HL-60/S4 treated with phorbol 12-myristate 13-acetate at 8.2 ng/mL for 4 days and 3 days (cell line): ENCODE measurements around the gene SIN3A.
"Not testable (repeated sequence)": the region's sequence is repeated elsewhere in the genome, so short reads cannot be mapped to it uniquely, and the experiment has no call there.

ENCODE experiments used
- in situ Hi-C: fragments of 300-500 bp; cut with MboI; formaldehyde crosslinking; loops from 2 replicates; pipeline ENCODE4 v1.15.0; 2022; ENCODE audit warnings: low sequenced_read_pairs

SIN3A gene

DNA sequence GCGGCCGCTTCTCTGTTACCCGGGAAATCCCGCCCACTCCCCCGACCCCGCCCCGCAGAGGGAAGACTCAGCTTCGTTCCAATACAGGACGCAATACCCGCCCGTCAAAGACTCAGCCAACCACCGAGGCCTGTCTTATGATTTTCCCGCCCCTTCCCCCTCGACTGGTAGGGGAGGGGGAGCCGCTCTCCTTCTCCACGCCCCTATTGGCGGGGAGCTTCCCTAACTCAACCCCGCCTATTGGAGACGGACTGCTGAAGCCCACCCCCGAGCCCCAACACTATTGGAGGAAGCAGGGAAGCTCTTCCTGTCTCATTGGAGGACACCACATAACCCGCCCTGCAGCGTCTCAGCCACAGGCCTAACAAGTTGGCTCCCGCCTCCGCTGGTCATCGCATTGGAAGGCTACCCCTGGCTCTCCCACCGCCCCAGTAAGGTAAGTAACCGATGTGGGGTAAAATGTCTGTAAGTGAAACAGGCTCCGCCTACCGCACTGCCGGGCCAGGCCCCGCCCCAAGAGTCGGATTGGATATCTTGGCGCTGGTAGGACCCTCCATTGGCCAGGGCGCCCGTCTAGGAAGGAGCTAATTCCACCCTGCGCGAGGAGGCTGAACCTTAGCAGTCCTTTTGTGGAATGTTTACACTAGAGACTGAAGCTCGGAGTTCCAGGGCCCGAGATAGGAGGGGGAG lies at the start of gene SIN3A:
Gene SIN3A, minus strand, starts transcription at position 17 of the 690 bp plus-strand sequence. CDS start 21,315 bp downstream, outside the sequence.
- in situ Hi-C loops: no loop called here

DNA sequence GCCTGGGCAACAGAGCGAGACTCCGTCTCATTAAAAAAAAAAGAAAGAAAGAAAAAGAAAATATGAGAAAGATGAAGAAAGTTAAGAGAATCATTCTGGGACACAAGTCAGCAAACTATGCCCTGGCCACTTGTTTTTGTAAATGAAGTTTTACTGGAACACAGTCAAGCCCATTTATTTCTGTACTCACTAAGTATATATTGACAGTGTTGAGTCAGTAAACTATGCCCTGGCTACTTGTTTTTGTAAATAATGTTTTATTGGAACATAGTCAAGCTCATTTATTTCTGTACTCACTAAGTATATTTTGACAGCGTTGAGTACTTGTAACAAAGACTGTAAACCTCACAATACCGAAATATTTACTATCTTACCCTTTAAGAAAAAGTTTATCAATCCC lies 42.2 kb upstream of the SIN3A start:
- in situ Hi-C loops: no loop called here

DNA sequence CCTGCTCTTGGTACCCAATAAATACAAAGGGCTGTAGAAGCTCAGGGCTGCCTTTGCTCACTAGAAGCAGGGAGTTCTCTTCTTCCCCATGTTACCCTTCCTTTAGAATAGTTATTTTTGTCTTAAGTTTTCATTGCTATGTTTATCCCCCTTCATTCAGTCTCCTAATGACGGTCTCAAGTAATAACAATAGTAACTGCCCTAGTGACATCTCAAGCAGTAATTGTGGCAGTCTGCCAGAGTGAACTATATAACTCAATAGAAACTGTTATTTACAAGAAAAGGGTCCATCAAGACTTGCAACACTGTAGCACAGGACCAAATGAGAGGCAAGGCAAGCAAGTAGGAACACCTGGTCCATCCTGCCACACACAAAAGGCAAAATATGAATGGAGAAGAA lies 32.5 kb upstream of the SIN3A start:
- in situ Hi-C loops: no loop called here

DNA sequence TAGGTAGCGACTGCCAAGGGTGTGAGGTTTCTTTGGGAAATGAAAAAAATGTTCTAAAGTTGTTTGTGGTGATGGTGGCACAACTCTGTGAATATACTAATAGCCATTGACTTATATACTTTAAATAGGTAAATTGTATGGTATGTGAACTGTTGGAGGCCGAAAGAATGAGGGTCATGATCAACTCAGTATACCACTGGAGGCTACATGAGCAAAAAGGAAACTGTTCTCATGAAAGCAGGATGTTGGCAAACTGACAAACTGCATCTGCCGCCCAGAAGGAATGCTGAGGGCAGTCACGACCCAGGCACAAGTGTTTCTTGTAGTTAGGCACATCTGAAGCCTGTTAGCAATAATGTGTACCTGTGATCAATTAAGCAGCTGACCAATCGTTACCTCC lies 32.1 kb upstream of the SIN3A start:
- in situ Hi-C loops: not testable (repeated sequence)

DNA sequence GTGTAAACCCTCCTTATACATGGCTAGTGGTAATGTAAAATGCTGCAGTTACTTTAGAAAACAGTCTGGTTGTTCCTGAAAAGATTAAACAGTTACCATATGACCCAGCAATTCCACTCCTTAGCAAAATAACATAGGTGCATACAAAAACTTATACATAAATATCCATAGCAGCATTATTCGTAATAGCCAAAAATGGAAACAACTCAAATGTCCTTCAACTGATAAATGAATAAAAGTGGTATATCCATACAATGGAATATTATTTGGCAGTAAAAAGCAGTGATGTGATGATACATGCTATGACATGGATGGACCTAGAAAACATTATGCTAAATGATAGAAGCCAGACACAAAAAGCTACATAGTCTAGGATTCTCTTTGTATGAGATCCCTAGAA lies 31.6 kb upstream of the SIN3A start:
- in situ Hi-C loops: no loop called here

DNA sequence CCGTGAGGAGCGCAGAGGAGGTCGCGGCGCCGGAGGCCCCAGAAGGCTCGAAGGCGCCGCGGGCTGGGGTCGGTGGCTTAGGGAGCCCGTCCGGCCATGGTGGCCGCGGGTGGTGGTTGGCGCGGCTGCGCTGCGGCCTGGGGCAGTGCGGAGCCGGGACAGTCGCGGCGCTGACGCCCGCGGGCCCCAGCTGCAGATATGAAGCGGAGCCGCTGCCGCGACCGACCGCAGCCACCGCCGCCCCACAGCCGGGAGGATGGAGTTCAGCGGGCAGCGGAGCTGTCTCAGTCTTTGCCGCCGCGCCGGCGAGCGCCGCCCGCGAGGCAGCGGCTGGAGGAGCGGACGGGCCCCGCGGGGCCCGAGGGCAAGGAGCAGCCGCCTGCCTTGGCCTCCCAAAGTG lies 29.0 kb upstream of the SIN3A start:
- in situ Hi-C loops: not testable (repeated sequence)

DNA sequence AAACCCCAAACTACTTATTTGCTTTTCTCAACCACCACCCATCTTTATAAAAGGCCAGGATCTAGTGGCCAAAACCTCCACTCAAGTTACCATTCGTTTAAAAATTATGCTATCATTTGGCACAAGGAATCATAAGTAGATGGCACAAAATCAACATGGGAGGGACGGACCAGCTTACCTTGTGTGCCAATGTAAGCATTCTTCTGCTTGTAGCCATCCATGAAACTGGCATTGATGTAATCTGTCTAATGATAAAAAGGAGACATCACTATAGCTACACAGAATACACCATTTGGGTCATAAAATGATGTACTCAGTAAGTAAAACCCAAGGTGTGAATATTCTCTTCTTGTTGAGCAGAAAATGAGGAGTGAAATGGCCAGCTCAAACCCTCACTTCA lies 28.2 kb upstream of the SIN3A start:
- in situ Hi-C loops: no loop called here

DNA sequence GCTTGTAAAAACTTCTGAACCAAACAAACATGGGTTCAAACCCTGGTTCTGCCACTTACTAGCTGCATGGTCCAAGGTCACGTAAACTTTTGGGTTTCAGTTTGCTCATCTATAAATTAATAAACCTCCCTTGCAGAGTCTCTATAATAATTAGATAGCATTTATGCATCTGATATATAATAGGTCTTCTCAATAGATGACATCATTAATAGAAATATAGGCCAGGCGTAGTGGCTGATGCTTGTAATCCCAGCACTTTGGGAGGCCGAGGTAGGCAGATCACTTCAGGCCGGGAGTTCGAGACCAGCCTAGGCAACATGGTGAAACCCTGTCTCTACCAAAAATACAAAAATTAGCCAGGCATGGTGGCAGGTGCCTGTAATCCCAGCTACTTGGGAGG lies 25.6 kb upstream of the SIN3A start:
- in situ Hi-C loops: not testable (repeated sequence)

DNA sequence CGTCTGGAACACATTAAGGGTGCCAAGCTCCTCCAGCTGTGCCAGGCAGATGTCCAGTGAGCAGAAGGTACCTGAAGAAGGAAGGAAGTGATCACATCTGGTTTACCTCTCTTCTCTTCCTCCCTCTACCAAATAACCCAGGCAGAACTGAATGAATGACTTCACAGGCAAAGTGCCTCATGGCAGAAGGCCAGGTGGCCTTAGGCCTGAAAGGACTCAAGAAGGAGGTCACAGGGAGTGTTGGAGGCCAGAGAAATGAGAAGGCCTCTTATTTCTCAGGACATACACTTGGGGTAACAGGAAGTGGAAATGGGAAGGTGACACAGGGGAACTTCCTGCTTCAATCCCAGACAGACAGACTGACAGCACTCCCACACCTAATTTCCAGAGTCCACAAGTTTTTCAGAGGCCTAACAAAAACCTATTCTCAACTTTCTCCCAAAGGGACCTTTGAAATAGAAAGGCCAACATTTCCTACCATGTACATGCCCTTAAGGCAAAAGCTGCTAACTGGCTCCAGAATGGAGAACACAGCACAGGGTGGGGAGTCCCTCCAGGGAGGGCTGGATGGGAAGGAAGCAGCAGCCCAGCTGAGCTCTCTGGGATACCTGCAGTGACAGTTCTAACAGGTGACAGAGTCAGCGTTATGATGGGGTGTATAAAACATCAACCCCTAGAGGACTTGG lies 17.6 kb upstream of the SIN3A start:
- in situ Hi-C loops: no loop called here

DNA sequence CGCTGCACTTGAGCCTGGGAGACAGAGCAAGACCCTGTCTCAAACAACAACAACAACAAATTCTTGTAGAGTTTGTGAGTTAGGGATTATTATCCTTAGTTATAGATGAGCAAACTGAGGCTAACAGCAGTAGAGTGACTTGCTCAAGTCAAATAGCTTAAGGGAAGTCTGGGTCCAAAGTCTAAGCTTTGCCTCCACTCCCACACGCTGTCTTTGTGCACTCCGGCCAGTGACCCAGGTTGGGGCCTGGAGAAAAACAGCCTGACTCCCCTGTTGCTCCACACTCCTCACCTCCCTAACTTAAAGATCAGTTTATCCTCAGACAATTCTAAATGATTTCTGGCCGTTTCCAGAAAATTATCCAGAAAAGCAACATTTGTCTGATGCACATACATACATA lies 9.2 kb upstream of the SIN3A start:
- in situ Hi-C loops: no loop called here

DNA sequence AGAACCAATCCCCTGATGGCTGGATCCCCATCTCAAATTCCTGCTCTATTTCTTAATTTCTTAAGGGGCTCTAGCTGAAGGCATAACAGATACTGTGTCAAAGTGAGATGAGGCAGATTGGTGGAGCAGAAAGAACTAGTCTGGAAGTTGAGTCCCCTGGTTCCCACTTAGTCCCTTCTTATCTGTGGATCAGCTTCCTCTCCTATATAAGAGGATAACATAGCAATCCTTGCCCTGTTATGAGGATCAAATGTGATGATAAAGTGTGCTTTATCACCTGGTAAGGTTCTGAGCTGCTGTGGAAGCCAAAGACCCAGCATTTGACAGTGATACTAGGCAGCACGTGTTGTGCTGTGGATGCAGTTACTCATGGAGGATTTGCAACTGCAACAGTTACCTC lies 8.1 kb upstream of the SIN3A start:
- in situ Hi-C loops: no loop called here

DNA sequence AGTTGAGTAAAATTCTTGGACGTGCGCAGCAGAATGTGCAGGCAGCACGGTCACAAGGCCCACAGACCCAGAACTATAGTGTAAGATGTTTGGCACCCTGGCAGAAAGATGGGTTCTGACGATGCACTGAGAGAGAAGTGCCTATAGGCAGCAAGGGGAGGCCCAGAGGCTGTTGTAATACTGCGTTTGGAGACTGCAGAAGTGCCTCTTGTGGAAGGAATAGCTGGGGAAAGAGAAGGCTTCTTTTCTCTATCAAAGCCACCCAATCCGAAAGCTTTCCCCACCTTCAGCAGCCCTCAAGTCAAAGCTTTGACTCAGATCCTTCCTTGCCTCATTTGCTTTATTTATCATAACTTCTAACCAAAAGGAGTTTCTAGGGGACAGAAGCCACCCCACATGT lies 5.2 kb upstream of the SIN3A start:
- in situ Hi-C loops: no loop called here

DNA sequence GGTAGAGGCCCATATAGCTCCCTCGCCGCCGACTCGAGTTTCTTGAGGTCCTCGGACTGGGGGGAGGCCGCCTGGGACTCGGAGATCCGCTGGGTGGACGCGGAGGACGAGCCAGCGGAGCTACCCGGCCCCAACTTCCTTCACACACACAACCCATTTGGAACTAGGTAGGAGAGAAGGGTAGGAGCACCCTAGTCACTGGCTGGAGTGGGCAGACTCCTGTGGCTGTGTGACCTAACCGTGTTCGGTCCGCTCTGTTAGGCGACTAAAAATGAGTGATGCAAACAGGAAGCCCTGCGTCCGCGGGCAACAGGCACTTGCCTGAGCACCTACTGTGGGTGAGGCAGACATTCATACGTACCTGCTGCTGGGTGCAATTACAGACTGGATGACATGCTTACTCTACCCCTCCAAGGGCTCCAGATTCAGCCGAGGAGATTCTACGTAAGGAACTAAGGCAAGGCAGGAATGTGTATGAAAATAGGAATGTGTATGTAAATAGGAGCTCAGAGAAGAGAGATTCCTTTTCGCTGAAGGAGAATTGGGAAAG lies 4.6 kb upstream of the SIN3A start:
- in situ Hi-C loops: no loop called here

DNA sequence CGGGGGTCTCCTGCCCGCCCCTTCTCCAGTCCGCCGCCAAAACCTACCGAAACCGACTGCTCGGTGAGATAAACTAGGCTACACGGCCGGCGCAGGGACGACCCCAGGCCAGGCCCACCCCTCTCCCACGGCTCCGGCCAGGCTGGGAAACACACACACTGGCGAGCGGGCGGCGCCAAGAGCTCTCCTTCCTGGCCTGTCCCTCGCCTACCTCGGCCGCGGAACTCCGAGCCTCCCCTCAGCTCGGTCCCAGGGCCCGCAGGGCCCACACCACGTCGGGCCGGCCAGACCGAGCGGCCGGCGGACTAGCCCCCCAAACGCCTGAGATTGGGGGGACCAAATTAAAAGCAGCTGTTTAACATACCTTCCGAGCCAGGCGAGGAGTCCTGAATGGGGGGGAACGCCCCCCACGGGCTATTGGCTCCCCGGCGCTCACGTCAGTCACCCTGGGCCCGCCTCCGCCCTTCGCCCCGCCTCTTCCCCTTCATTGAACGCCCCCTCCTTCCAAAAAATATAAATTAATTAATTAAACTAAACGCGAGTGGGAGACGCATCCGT lies 4.0 kb upstream of the SIN3A start:
- in situ Hi-C loops: no loop called here

DNA sequence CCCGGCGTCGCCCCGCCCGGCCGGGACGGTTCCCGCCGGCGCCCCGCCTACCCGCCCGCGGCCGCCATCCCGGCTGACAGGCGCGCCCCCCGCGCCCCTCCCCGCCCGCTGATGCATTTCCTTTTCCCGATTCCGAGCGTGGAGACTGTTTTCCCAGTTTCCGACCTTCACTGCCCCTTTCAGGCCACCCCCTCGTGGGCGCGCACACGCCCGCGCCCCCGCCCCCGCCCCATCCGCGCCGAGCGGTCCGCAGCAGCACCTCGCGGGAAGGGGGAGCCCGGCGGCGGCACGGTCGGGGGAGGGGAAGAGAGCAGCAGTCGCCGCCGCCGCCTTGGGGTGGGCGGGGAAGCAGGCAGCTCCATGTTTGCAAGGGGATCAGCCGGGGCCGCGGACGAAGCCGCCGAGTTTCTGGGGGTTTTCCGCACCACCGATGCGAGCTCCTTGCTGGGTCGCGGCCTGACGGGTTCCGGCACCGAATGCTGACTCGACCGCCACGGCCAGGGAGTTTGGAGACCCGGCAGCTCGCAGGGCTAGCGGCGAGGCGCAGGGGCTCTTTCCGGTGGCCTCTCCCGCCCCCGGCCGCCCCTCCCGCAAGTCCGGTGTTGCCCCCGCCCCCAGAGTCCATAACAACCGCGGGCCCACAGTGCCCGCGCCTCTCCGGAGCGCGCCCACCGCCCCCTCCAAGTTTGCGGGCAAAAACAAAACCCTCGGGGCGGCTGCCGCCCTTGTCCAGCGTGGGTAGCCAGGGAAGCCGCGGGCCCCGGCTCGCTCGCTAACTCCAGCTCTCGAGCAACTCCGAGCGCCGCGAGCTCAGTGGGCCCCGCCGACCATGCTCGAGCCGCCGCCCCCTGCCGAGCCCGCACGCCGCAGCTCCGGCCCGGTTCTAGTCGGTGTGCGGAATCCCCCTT lies 3.2 kb upstream of the SIN3A start:
- in situ Hi-C loops: no loop called here

DNA sequence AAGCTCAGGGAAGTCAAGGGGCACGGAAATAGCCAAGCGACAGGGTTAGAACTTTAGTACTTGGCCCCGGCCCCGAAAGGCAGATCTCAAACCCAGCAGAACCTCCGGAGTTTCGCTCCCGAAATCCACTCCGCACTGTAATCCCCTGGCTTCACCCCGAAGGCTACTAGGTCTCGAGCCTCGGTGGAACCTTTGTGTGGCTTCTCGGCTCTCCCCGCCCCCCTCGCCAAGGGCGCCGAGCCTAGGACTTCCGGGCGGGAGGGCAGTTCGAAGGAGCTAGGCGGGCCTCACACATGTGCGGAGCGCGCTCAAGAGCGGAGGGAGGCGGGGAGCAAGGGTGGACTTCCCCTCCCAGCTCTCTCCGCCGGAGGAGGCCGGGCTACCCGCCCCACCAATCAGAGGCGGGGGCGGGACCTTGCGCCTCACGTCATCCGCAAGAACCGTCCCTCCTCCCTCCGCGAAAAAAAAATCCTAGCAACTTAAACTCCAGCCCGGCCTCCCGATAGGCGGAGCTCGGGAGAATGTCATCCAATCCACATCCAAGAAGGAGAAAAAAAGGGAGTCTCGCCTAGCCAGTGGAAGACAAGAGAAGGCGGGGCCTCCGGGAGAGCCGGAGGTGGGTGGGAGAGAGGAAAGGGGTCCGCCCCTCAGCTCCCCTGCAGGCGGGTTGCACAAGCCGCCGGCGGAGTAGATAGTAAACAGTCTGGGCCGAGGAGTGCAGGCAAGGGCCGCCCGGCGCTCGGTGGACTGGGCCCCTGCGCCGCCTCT lies 2.4 kb upstream of the SIN3A start:
- in situ Hi-C loops: no loop called here

DNA sequence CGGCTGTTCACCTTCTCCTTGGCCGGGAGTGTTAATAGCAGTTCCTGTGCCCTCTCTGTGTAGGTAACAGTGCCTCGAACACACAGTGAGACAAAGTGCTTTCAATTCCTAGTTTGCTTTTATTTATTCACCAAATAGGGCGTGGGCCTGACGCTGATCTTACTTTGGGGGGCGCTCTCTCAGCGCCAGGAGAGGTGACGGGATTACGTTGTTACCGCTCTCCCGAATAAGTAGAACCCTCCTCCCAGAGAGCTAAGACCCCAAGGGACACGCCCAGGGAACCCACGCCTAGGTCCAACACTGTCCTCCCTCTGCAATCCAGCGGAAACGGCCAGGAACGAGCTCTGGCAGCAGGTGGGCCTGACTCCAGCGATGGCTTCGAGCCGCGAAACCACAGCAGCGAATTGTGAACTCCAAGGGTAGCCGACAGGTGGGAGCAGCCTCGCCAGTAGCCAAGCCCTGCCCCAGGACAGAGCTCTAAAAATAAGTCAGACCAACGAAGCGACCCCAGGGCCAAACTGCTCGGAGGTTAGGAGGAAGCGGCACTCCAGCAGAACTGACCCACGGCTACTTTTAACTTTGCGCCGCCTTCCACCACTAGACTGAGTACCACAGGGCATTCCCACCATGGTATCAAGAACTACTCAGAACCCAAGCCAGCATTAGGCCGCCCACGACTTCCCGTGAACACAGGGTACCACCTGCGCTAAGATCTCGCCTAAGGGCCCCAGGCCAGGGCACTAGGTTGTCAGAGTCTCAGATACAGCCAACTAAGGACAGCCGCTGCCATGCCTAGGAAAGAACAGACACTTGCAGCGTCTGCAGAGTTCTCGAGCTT lies 1.6 kb upstream of the SIN3A start:
- in situ Hi-C loops: no loop called here

DNA sequence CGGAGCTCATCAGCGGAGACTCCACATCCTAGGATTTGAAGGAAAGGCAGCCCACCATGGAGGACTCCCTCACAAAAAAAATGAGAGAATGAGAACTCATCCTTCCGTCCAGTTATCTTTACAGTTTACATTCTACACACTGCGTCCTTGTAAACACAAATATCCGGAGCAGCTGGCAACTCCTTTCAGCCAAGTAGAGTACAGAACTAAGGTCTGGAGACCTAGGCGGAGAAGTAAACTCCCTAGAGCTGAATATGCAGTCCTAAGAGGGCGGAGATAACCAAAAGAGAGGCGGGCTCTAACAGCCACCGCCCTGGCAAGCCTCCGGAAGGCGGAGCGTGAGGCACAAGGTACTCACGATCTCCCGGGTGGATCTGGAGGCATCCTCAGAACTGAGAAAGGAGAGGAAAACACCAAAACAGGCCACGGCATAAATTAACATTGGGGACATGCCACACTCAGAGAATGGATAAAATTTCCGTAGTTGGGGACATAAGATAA lies 924 bp upstream of the SIN3A start:
- in situ Hi-C loops: no loop called here

DNA sequence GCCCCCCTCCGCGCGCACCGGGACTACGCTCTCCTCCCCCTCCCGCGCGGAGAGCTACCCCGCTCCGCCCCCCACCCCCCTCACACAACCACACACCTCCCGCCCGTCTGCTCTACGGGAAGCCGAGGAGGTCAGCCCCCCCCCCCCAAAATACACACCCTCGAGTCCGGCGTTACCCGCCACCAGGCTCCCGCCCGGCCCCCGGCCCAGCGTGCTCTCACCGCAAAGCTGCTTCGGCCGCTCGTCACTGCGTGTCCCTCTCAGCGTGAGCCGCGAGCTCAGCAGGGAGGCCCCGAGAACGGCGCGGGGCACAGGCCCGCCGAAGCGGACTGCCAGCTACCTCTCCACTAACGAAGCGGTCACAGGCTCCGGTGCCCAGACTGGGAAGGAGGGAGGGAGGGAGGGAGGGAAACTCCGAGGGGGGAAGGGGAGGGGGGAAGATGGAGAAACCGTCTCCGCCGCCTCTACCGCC lies 252 bp downstream of the SIN3A start:
- in situ Hi-C loops: no loop called here
